Psoas muscle (tissue), 8 donors: ENCODE measurements around the gene KEL. TPM values are rescaled to one million over a fixed set of nuclear protein-coding genes. Genes with fewer than 3 reads are reported as not detected.

Experiments
- ATAC-seq, 4 donors: fragments of 200-7000 bp; cut with Tn5 transposase; one replicate each; pipeline ENCODE4 v1.9.1; 2020; ENCODE audit warnings: moderate library complexity in 3 of 4, mild to moderate bottlenecking in 2 of 4
- DNase-seq, 2 donors: peaks; one replicate each; pipeline ENCODE4 v3.0.0-alpha.2; 2020
- H3K27ac ChIP-seq: fragments of 200-600 bp; one replicate; pipeline ENCODE4 v1.8.0; 2022
- H3K27me3 ChIP-seq, 3 donors: fragments of 200-600 bp in 1 of 3; one replicate each; pipeline versions ENCODE4 v1.6.1 to v1.8.0; 2013 to 2022; ENCODE audit warnings: low read length in 2 of 3, mild to moderate bottlenecking in 2 of 3, moderate library complexity in 1 of 3; ENCODE audit not compliant: insufficient read depth in 3 of 3
- H3K36me3 ChIP-seq, 2 donors: fragments of 200-600 bp in 1 of 2; one replicate each; pipeline versions ENCODE4 v1.6.1 to v1.8.0; 2013 to 2022; ENCODE audit warnings: low read depth in 1 of 2, mild to moderate bottlenecking in 1 of 2, moderate library complexity in 1 of 2; ENCODE audit not compliant: insufficient read depth in 1 of 2
- H3K4me1 ChIP-seq: fragments of 200-600 bp; one replicate; pipeline ENCODE4 v1.8.0; 2022
- H3K4me3 ChIP-seq: fragments of 200-600 bp; one replicate; pipeline ENCODE4 v1.8.0; 2022; ENCODE audit warnings: mild to moderate bottlenecking
- H3K9me3 ChIP-seq: fragments of 200-600 bp; one replicate; pipeline ENCODE4 v1.8.0; 2022
- CTCF ChIP-seq: fragments of 200-600 bp; IDR thresholded peaks from one replicate; pipeline ENCODE4 v1.8.0; 2022; ENCODE audit warnings: antibody characterized with exemption
- WGBS, 3 donors: extraction: QIAGEN DNeasy Blood & Tissue Kit; methylation state at CpG; one replicate each; pipeline versions ENCODE4 v1.1.6 to v1.1.7; 2013; 5-methylcytosine and 5-hydroxymethylcytosine counted together
- intact Hi-C, 2 donors: fragments of 100-400 bp; cut with DNase I; formaldehyde crosslinking; loops; one replicate each; pipeline versions ENCODE4 v1.11.0 to v1.14.2; 2022
- polyA plus RNA-seq, 3 donors: library from polyadenylated mRNA; stranded (reverse); fragments of 200-250 nt; gene quantifications; one replicate each; pipeline ENCODE4 v1.2.3, GENCODE V29; 2013
- total RNA-seq, 4 donors: library from RNA; stranded (reverse); fragmentation: NEBNext Ultra II Directional in 2 of 4; extraction: Animal tissue kit (Norgen Biotek cat#: 25700) in 2 of 4; gene quantifications; one replicate each; pipeline versions ENCODE4 v1.2.1 to v1.2.4, GENCODE V29; 2021 to 2023
- donor health status: healthy with polysubstance abuse.
- donor health status: DM: no; HTN: no; CAD: no; lungs with moderate emphysema.
- donor health status: Bipolar disorder and iron deficiency.
- donor health status: healthy.
- donor health status: DM: yes; HTN: yes; CAD: no.
- donor health status: DM: no; HTN: no; CAD: no.
- donor health status: DM: no; HTN: no; CAD: no.
- donor health status: DM: yes; HTN: yes; CAD: no.

KEL gene
- total and polyA plus RNA-seq, 7 donors, result 0.01 to 0.69 (median 0.30) TPM; not detected in 2

- Histone ChIP-seq H3K36me3 (no peaks in the 10 kb centered on the region), H3K9me3 (no peaks in the 10 kb centered on the region), H3K4me3 (no peak overlapping the region), H3K27me3 (peaks cover 0 to 3% (median 0%) of the 10 kb centered on the region in 3 donors), H3K4me1 (no peaks in the 10 kb centered on the region), H3K27ac (no peak overlapping the region)
- ATAC-seq (no peak), DNase-seq (no peak)
- TF ChIP-seq CTCF, result no peak
- intact Hi-C loops, result no loop called here
- WGBS, 3 donors, result 66 to 72% (median 70%) methylated on average over 21 of the region's 21 CpGs
These were observed 53.0 kb downstream of the KEL start for GRCh38 chr7:142908921-142909890.

GRCh38 chr7:142908290-142908689 lies 53.9 kb downstream of the KEL start:
- WGBS, 3 donors, result 70 to 75% (median 70%) methylated on average over 11 of the region's 11 CpGs
- no peaks in the 10 kb centered on the region for H3K4me1 ChIP-seq
- H3K36me3 ChIP-seq, result no peaks in the 10 kb centered on the region
- no peak for ATAC-seq
- TF ChIP-seq CTCF, result no peak
- peaks cover 0 to 3% (median 0%) of the 10 kb centered on the region in 3 donors for H3K27me3 ChIP-seq
- H3K4me3 ChIP-seq, result no peak overlapping the region
- intact Hi-C loops, result no loop called here
- no peak overlapping the region for H3K27ac ChIP-seq
- no peaks in the 10 kb centered on the region for H3K9me3 ChIP-seq
- no peak for DNase-seq

- TF ChIP-seq CTCF, result no peak
- Histone ChIP-seq H3K9me3 (no peaks in the 10 kb centered on the region), H3K4me1 (no peaks in the 10 kb centered on the region), H3K27ac (no peak overlapping the region), H3K27me3 (peaks cover 0 to 3% (median 0%) of the 10 kb centered on the region in 3 donors), H3K36me3 (no peaks in the 10 kb centered on the region), H3K4me3 (no peak overlapping the region)
- DNase-seq, result no peak
- 67 to 96% (median 95%) methylated on average over 2 of the region's 2 CpGs for WGBS, 3 donors
- intact Hi-C loops, result no loop called here
- no peak for ATAC-seq
These were observed 55.5 kb downstream of the KEL start for GRCh38 chr7:142906643-142907042.

- 72 to 79% (median 75%) methylated on average over 2 of the region's 2 CpGs for WGBS, 3 donors
- ATAC-seq (no peak), DNase-seq (no peak)
- H3K4me3 ChIP-seq, result no peak overlapping the region
- H3K4me1 ChIP-seq, result no peaks in the 10 kb centered on the region
- H3K27ac ChIP-seq, result no peak overlapping the region
- intact Hi-C loops, result no loop called here
- H3K27me3 ChIP-seq, result peaks cover 0 to 3% (median 0%) of the 10 kb centered on the region in 3 donors
- TF ChIP-seq CTCF, result no peak
- H3K36me3 ChIP-seq, result no peaks in the 10 kb centered on the region
- H3K9me3 ChIP-seq, result no peaks in the 10 kb centered on the region
These were observed 56.4 kb downstream of the KEL start for GRCh38 chr7:142905759-142906158.
